CD4-positive, alpha-beta T cell treated with Interleukin-6 at 100 ng/mL for 8 hours (primary cell): Measurements from ENCODE around the gene PDIA5.

ENCODE experiments used
- DNase-seq: peaks from one replicate; pipeline ENCODE4 v3.0.0-alpha.2; 2020; ENCODE audit warnings: mixed read lengths, low spot score

Gene PDIA5

GRCh38 chr3:123071581-123071980 lies 4.8 kb downstream of the PDIA5 start:
- DNase-seq: no peak

- DNase-seq: no peak
These were observed 5.3 kb downstream of the PDIA5 start for GRCh38 chr3:123072152-123072551.

- DNase-seq: no peak
These were observed 5.7 kb downstream of the PDIA5 start for GRCh38 chr3:123072564-123072963.

- DNase-seq: no peak
These were observed 8.5 kb downstream of the PDIA5 start for GRCh38 chr3:123075359-123075758.

GRCh38 chr3:123076112-123076495 lies 9.3 kb downstream of the PDIA5 start:
- no peak for DNase-seq

- DNase-seq: no peak
These were observed 9.9 kb downstream of the PDIA5 start for GRCh38 chr3:123076496-123077418.

- no peak for DNase-seq
These were observed 11.3 kb downstream of the PDIA5 start for GRCh38 chr3:123078101-123078500.

GRCh38 chr3:123080864-123081562 lies 14.2 kb downstream of the PDIA5 start:
- DNase-seq: no peak

GRCh38 chr3:123081718-123082369 lies 15.0 kb downstream of the PDIA5 start:
- no peak for DNase-seq

- no peak for DNase-seq
These were observed 15.7 kb downstream of the PDIA5 start for GRCh38 chr3:123082370-123083065.

GRCh38 chr3:123083383-123084124 lies 16.7 kb downstream of the PDIA5 start:
- no peak for DNase-seq

GRCh38 chr3:123084192-123084591 lies 17.4 kb downstream of the PDIA5 start:
- no peak for DNase-seq

GRCh38 chr3:123084738-123085237 lies 18.0 kb downstream of the PDIA5 start:
- no peak for DNase-seq

- no peak for DNase-seq
These were observed 18.6 kb downstream of the PDIA5 start for GRCh38 chr3:123085293-123085931.

GRCh38 chr3:123085932-123086627 lies 19.3 kb downstream of the PDIA5 start:
- DNase-seq: no peak

- no peak for DNase-seq
These were observed 21.6 kb downstream of the PDIA5 start for GRCh38 chr3:123088387-123088786.

- DNase-seq: no peak
These were observed 22.9 kb downstream of the PDIA5 start for GRCh38 chr3:123089611-123090331.

- no peak for DNase-seq
These were observed 24.1 kb downstream of the PDIA5 start for GRCh38 chr3:123090728-123091531.

GRCh38 chr3:123092243-123092642 lies 25.4 kb downstream of the PDIA5 start:
- DNase-seq: no peak
